ENCODE results near the gene TRIM65.

Gene TRIM65

DNA sequence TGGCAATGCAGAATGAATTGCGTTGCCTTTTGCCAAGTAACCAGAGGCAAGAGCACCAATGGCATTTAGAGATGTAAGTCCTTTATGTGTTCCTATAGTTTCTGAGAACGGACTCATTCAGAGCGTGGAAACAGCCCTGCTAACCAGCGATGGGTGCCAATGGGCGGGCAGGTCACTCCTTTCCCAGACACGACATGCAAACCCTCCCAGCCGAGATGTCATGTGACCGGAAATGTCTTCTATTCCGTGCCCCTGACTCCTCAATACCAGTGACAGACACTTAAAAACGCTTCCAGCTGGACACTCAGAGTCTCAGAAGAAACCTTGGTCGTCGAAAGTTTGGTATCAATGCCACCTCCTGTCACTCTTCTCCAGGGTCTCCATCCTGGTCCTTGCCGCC lies 40.9 kb upstream of the TRIM65 start:
- DNase-seq (ENCODE audit: low spot score), result no peak
- TF ChIP-seq, protein P1, sequence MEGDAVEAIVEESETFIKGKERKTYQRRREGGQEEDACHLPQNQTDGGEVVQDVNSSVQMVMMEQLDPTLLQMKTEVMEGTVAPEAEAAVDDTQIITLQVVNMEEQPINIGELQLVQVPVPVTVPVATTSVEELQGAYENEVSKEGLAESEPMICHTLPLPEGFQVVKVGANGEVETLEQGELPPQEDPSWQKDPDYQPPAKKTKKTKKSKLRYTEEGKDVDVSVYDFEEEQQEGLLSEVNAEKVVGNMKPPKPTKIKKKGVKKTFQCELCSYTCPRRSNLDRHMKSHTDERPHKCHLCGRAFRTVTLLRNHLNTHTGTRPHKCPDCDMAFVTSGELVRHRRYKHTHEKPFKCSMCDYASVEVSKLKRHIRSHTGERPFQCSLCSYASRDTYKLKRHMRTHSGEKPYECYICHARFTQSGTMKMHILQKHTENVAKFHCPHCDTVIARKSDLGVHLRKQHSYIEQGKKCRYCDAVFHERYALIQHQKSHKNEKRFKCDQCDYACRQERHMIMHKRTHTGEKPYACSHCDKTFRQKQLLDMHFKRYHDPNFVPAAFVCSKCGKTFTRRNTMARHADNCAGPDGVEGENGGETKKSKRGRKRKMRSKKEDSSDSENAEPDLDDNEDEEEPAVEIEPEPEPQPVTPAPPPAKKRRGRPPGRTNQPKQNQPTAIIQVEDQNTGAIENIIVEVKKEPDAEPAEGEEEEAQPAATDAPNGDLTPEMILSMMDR (IDR thresholded peaks at IDR 0.05; ENCODE audit: extremely low read depth, missing control alignments), result no peak

DNA sequence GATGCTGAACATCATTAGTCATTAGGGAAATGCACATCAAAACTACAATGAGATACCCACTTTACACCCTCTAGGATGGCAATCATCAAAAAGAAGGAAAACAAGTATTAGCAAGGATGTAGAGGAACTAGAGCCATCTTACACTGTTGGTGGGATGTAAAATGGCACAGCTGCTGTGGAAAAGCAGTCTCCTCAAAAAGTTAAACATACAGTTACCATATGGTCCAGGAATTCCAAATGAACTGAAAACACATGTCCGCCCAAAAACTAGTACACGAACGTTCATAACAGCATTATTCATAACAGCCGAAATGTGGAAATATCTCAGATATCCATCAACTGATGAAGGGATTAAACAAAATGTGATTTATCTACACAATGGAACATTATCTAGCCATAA lies 37.1 kb upstream of the TRIM65 start:
- DNase-seq (ENCODE audit: low spot score), result no peak
- TF ChIP-seq, protein P1 (IDR thresholded peaks at IDR 0.05; ENCODE audit: extremely low read depth, missing control alignments), result no peak

DNA sequence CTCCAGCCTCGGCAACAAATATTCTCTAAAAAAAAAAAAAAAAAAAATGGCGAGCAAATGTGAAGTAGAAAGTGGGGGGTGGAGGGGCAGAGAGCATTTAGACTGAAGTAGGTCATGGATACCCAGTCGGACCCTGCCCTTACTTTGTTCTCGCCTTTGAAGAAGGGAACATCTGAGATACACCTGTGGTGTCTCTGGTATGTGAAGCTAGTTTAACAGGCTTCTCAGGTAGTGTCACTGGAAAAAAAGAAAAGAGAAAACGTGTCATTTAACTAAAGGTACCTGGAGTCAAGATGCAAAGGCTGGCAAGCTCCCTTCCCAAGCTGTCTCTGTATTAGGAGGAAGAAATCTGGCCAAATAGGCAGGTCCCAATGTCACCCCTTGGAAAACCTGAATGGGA lies 36.1 kb upstream of the TRIM65 start:
- TF ChIP-seq, protein P1 (IDR thresholded peaks at IDR 0.05; ENCODE audit: extremely low read depth, missing control alignments), result no peak
- no peak for DNase-seq (ENCODE audit: low spot score)

DNA sequence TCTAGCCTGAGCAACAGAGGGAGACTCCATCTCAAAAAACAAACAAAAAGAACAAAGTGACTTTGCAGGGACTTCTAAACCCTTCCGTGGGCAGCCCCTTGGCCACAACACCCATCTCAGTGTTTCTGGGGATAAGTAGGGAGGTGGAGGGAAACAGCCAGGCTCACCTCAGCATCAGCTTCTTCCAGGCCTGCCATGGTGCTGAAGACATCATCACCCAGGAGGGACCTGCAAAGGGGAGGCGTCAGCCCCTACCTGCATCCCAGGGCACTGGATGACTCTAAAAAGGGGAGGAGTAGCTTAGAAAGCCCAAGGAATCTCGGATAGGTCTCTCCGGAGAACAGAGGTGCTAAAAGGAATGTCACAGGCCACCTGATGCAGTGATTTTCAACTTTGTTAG lies 34.3 kb upstream of the TRIM65 start:
- no peak for DNase-seq (ENCODE audit: low spot score)
- TF ChIP-seq, protein P1 (IDR thresholded peaks at IDR 0.05; ENCODE audit: extremely low read depth, missing control alignments), result no peak

DNA sequence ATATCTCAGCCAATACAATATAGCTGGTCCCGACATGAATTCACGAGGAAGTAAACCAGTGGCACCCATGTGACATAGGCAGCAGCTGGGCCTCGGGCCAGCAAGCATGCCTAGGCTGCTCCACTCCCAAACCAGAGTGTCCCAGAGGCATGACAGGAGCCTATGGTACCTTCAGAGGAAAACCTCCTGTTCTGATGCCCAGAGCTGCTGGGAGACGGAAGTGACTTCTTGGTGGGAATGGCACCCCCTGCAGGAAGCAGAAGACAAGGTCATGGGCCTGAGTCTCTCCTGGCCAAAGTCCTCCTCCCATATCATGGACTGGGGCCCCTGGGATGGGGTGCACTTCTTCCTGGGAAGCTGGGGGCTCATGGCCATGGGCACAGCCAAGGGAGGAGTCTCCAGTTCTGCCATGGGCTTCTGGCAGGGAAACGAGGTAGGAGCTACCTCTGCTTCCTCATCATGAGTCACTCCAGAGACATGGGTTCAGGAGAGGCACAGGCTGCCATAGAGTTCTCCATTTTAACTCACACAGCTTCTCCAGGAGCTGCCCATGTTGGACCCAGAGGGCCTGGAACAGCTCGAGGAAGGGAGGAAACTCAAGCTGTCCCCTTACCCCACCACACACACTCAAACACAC lies 30.7 kb upstream of the TRIM65 start:
- TF ChIP-seq, protein P1 (IDR thresholded peaks at IDR 0.05; ENCODE audit: extremely low read depth, missing control alignments), result peak; percentile 18
- DNase-seq (ENCODE audit: low spot score), result peak; percentile 71

DNA sequence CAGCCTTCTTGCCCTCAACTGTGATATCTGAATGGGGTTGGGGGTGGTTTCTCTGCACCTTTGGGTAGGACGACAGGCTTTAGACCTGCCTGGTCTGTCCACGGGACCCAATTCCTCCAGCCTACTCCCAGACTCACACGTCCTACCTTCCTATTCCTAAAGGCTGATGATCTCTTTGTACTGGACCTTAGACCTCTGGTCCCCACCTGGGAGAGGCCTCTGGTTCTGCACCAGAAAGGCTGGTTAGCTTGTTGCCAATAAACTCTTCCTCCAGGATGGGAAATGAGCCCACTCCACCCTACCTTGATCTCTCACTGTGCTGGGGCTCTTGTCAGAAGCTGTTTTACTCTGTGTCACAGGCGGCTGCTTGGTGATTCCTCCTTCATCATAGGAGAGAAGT lies 29.7 kb upstream of the TRIM65 start:
- no peak for DNase-seq (ENCODE audit: low spot score)
- TF ChIP-seq, protein P1 (IDR thresholded peaks at IDR 0.05; ENCODE audit: extremely low read depth, missing control alignments), result no peak

DNA sequence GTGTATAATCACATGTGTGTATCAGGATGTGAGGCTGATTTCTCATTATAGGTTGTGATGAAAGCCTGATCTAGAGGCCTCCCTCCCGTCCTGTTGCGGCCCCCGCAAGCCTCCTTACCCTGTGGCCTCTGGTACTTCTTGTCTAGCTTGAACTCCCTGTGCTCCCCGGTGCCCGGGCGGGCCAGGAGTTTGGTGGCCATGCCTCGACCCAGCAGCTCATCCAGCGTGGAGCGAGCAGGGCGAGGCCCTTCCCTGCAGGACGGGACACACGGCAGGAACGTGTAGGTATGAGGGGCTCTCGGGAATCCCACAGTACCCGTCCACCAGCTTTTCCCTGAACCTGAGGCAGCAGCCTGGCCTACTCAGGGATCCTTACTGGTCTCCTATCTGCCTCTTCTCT lies 29.2 kb upstream of the TRIM65 start:
- TF ChIP-seq, protein P1 (IDR thresholded peaks at IDR 0.05; ENCODE audit: extremely low read depth, missing control alignments), result no peak
- DNase-seq (ENCODE audit: low spot score), result no peak

All from GM20000 (cell line).